Superior temporal gyrus (tissue), 1 donor: ENCODE results near the gene TTLL8.
"Not testable (repeated sequence)": the region's sequence is repeated elsewhere in the genome, so short reads cannot be mapped to it uniquely, and the experiment has no call there.

Source experiments
- DNase-seq: peaks from one replicate; pipeline ENCODE4 v3.0.0-alpha.2; 2016; ENCODE audit errors: extremely low spot score

Gene TTLL8

GRCh38 chr22:50058061-50058905, at the start of gene TTLL8:
TTLL8 (minus strand) TSS chr22:50058298.
- DNase-seq, result no peak

- no peak for DNase-seq
Measured at GRCh38 chr22:50107529-50107928, 49.4 kb upstream of the TTLL8 start.

GRCh38 chr22:50105208-50106100, 47.4 kb upstream of the TTLL8 start:
- DNase-seq, result no peak

- no peak for DNase-seq
Measured at GRCh38 chr22:50104141-50104544, 46.0 kb upstream of the TTLL8 start.

- DNase-seq, result no peak
Measured at GRCh38 chr22:50102946-50103345, 44.8 kb upstream of the TTLL8 start.

GRCh38 chr22:50101870-50102565, 43.9 kb upstream of the TTLL8 start:
- DNase-seq, result no peak

GRCh38 chr22:50098052-50098451, 40.0 kb upstream of the TTLL8 start:
- DNase-seq, result no peak

GRCh38 chr22:50092342-50092741, 34.2 kb upstream of the TTLL8 start:
- no peak for DNase-seq

GRCh38 chr22:50091092-50091768, 33.1 kb upstream of the TTLL8 start:
- no peak for DNase-seq

GRCh38 chr22:50090412-50090714, 32.3 kb upstream of the TTLL8 start:
- DNase-seq, result no peak

GRCh38 chr22:50089682-50090411, 31.7 kb upstream of the TTLL8 start, which contains the start of gene MOV10L1:
MOV10L1 (plus strand) TSS chr22:50090006; CDS start chr22:50090089, 83 bp downstream.
- no peak for DNase-seq

GRCh38 chr22:50089231-50089630, 31.1 kb upstream of the TTLL8 start:
- DNase-seq, result no peak

- DNase-seq, result no peak
Measured at GRCh38 chr22:50088096-50088495, 30.0 kb upstream of the TTLL8 start.

- DNase-seq, result no peak
Measured at GRCh38 chr22:50087646-50088045, 29.5 kb upstream of the TTLL8 start.

- DNase-seq, result not testable (repeated sequence)
Measured at GRCh38 chr22:50086975-50087374, 28.9 kb upstream of the TTLL8 start.

- DNase-seq, result no peak
Measured at GRCh38 chr22:50086526-50086925, 28.4 kb upstream of the TTLL8 start.

GRCh38 chr22:50085211-50085972, 27.3 kb upstream of the TTLL8 start, which contains the start of gene MLC1:
MLC1 (minus strand) TSS chr22:50085426; CDS start chr22:50084902, 524 bp downstream.
- DNase-seq, result peak; percentile 25

GRCh38 chr22:50084614-50085021, 26.5 kb upstream of the TTLL8 start:
- no peak for DNase-seq

- DNase-seq, result no peak
Measured at GRCh38 chr22:50084080-50084477, 26.0 kb upstream of the TTLL8 start.
